Measurements from ENCODE around the gene LRRC61.

LRRC61 gene

DNA sequence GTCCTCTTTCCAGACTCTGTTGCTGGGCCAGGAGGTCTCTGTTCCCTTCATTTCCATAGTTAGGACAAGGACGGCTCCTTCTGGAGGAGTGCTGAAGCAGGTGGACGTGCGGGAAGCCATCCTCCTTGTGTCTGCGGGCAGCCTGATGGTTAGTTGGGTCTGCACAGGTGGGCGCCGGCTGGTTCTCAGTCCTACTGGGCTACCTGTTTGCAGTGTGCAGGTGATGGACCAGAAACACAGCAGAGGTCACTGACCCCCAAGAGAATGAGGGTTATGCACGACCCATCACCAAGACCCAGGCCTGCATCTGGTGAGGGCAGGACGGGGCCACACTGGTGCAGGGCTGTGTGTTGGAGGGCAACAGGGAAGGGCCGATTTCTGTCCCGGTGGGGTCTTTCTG lies 10.5 kb downstream of the LRRC61 start:
- DNase-seq: no peak

- no peak for DNase-seq
Observed at GRCh38 chr7:150334108-150334507, 11.0 kb downstream of the LRRC61 start.

DNA sequence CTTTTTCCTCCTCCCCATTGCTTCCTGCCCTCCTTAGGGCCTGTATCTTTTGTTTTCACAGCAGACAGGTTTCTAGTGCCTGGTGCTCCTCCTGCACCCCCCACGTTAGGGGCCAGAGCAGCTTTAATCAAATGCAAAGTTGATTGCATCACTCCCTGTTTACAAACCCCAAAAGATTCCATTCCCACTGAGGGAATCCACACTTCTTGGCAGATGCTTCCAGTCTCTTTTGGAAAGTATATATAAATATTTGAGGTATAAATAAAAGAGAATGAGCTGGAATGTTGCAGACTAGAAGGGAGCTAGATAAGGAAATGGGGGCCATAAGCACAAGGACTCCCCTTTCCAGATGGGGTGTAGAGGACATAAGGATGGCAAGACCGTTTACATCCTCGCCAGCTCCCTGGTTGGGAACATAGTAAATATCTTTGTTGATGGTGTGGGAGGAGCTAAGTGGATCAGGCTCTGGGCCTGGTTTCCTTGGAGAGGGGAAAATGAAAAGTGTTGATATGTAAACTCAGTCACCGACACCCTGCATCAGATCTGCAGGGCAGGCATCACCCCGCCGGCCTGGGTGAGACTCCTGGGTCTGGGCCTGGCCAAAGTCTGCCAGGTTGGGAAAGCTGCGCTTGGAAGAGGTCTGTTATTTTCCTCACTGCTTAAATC lies 12.1 kb downstream of the LRRC61 start:
- DNase-seq: no peak

DNA sequence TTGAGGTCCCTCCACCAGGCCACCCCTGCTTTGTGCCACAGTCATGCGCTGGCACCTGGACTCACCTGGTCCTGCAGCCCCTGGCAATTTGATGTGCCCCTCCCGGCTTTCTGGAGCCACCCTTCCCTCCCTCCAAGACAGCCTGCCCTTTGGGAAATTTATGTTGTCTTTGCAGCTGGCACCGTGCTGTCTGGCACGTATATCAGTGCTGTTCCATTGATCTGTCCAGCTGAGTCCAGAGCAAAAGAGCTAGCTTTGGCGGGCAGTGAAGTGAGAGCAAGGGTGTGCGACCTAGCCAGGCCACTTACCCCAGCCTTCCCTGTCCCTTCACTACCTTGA lies 12.6 kb downstream of the LRRC61 start:
- no peak for DNase-seq

GRCh38 chr7:150336746-150337145 lies 13.6 kb downstream of the LRRC61 start:
- DNase-seq: no peak

DNA sequence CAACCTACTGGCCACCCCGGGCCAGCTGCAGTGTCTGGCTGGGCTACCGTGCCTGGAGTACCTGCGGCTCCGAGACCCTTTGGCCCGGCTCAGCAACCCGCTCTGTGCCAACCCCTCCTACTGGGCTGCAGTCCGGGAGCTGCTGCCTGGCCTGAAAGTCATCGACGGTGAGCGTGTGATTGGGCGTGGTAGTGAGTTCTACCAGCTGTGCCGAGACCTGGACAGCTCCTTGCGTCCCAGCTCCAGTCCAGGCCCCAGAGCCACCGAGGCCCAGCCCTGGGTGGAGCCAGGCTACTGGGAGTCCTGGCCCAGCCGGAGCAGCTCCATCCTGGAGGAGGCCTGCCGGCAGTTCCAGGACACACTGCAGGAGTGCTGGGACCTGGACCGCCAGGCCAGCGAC lies 14.0 kb downstream of the LRRC61 start:
- DNase-seq: no peak

- DNase-seq: no peak
Observed at GRCh38 chr7:150337659-150338081, 14.5 kb downstream of the LRRC61 start.

DNA sequence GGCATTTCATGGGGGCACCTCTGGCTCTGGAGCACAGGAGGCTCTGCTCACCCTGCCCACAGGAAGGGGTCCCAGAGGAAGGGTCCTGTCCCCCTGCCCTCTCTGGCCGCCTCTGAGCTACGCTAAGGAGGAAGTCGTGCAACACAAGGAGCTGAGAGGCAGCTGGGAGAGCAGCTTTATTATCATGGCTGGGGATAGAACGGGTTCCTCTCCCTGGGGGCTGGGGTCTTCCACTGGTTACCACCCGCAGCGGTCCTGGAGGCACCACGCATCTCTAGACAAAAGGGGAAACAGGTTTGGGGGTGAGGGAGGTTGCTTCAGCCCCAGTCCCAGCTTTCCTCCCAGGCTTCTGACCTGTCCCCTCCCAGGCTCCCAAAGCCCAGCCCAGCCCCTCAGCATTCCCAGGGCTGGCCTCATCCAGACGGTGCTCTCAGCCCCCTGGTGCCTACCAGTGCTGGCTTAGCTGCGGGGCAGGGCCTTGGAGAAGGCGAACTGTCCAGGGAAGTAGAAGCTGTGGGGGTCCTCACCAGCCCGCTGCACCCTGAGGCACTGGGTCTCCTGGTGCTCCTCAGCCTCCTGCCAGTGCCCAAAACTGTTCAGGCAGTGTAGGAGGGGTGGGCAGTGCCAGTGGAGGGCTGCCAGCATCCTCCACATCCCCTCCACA lies 15.1 kb downstream of the LRRC61 start:
- no peak for DNase-seq

DNA sequence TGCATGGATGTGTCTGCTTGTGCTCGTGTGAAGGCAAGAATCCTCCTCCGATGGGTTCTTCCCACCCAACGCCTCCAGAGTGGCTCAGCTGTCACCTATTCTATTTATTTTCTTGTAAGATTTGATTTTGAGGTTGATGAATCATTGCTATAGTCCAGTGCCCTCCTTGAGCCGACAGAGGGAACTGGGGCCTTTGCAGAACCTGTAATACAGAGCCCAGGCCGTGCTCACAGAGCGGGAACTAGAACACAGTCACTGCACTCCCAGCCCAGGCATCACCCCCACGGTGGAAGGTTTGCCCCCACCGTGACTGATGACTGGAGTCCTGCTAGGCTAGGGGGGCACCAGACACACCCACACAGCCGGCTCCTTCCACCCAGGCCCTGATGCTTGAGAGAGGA lies 16.3 kb downstream of the LRRC61 start:
- no peak for DNase-seq

- DNase-seq: no peak
Observed at GRCh38 chr7:150340024-150340749, 17.0 kb downstream of the LRRC61 start.

GRCh38 chr7:150340875-150341262 lies 17.7 kb downstream of the LRRC61 start:
- no peak for DNase-seq

DNA sequence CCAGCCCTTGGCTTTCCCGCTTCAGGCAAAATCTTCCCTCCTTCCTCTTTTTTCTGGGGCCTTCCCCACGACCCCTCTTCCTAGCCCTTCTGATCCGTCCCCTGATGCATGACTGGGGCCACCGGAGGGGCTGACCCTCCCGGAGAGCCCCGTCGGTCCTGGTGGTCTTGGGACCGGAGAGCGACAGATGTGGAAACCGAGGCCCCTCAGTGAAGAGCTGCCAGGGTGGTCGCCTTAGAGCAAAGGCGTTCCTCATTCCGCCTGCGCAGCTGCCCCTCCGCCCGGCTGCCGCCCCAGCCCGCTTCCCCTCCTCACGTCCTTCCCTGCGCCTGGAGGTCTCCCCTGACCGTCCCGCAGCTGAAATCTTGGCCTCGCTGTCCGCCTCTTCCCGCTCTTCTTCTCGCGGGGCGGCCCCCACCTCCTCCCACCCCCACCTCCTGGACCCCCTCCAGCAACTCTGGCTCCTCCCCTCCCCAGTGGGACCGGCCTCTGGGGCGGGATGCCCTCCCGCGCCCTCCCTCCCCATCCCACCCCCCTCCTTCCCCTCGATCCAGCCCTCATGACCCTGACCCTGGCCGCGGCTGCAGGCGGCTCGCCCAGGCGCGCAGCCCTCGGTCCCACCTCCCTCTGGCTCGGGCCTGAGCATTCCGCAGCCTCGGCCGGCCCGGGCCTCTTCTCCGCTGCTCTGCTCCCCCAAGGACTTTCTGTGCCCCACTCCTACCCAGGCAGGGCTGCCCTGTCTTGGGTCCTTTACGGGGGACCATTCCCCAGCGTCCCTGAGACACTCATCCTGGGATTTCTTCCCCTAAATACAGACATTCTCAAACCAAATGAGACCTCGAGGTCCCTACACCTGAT lies 18.3 kb downstream of the LRRC61 start, which contains the start of gene RARRES2:
Gene RARRES2 (minus strand): TSS at position 367 of the 858 bp plus-strand sequence. CDS start 1,020 bp downstream, outside the sequence.
- DNase-seq: no peak

DNA sequence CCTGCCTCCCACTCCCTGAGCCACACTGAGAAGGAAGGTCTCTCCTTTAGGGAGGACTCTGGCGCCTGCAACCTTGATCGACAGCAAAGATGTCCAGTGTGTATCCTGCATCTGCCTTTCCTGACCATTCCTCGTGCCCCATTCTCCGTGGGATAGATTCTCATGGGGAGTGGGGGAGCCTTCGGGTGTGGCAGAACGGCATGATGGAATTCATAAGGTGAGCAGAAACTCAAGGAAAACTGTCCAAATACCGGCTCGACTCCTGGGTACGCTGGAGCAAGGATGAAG lies 18.9 kb downstream of the LRRC61 start:
- no peak for DNase-seq

DNA sequence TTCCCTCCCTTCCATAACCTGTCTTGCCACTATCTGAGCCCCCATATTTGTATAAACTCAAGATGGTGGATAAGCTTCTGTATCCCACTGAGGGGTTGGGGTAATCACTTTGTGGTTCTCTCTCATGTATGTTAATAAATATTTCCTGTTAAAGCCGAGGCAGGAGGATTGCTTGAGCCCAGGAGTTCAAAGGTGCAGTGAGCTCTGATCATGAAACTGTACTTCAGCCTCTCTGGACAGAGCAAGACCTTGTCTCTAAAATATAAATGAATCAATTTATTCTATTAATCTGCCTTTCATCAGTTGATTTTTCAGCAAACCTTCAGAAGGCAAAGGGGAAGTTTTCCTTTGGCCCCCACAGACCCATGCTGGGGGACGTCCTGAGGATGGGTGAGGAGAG lies 20.1 kb downstream of the LRRC61 start:
- DNase-seq: no peak

DNA sequence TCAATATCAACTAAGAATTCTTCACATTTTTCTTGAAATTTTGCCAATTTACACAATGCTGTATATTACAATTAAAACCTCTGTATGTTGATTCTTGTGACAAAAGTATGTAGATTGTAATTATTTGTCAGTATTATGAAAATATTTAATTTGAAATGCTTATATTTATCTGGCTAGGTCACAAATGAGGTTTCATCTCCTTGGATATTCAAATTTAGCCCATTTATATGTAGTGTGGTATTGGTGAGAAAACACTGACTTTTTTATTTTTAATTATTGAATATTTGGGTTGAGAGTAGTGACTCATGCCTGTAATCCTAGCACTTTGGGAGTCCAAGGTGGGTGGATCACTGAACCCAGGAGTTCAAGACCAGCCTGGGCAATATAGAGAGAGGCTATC lies 21.1 kb downstream of the LRRC61 start:
- DNase-seq: no peak

- DNase-seq: no peak
Observed at GRCh38 chr7:150345012-150345411, 21.9 kb downstream of the LRRC61 start.

- no peak for DNase-seq
Observed at GRCh38 chr7:150346922-150347321, 23.8 kb downstream of the LRRC61 start.

GRCh38 chr7:150351587-150352194 lies 28.5 kb downstream of the LRRC61 start:
- DNase-seq: peak; percentile 80

DNA sequence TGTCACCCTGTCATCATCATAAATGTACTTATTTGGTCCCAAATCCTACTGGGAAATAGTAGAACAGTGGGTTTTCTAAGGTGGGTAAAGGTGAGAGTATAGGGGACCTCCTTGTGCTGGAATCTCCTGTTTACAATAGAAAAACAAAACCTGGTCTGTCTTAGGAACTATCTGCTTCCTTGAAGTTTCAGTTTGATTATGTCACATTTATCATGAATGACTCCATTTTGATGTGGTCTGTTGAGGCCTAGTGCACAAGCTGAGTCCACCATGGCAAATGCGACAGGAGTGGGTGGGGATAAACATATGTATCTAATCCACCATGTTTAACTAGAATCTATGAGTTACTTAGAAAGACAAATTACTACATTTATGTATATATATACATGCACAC lies 32.5 kb downstream of the LRRC61 start:
- DNase-seq: no peak

DNA sequence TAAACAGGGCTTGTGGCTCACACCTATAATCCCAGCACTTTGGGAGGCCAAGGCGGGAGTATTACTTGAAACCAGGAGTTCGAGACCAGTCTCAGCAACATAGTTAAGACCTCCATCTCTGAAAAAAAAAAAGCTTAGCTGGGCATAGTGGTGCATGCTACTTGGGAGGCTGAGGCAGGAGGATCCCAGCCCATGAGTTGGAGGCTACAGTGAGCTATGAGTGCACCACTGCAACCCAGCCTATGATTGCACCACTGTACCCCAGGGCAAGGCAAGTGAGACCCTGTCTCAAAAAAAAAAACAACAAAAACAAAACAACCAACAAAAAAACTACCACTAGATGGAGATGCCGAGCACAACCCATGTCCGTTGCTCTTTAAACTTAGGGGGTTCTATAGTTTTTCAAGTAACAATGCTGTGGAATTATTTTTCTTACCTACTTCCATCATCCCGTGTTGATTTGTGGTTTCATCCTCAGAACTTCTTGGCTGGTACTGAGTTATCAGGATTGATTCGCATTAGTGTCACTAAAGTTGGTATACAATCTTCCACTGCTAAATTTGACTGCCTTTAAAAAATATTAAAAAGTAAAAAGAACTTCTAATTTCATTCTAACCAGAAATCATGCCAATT lies 33.2 kb downstream of the LRRC61 start:
- peak; percentile 51 for DNase-seq

DNA sequence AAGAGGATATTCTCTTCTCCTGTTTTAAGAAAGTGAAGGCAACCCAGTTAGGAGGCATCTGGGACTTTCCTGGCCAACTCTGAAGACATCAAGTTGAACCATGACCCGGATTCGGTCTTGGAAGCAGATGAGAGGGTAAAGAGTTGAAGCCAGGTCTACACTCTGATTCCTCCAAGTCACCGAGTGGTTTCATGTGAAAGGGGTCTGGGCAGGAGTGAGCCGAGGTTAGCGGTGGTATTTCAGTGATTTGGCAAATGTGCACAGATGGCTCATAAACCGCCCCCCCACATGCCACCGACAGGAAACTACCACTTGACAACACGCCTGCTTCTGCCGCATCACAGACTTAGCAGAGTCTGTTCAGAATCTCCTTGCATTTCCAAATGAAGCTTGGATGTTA lies 34.1 kb downstream of the LRRC61 start:
- peak; percentile 78 for DNase-seq

GRCh38 chr7:150357771-150358427 lies 34.7 kb downstream of the LRRC61 start:
- peak; percentile 61 for DNase-seq
